IPS-20b (cell line): ENCODE measurements around the gene ARPC1A.
"Not testable (repeated sequence)": the region's sequence is repeated elsewhere in the genome, so short reads cannot be mapped to it uniquely, and the experiment has no call there.

ENCODE experiments used
- H3K27ac ChIP-seq: one replicate; pipeline ENCODE4 v1.5.1; 2013; ENCODE audit warnings: low read length
- H3K27me3 ChIP-seq: 2 replicates; pipeline ENCODE4 v1.6.1; 2013; ENCODE audit warnings: mild to moderate bottlenecking, low read length, inconsistent platforms; ENCODE audit not compliant: insufficient read depth
- H3K36me3 ChIP-seq: 2 replicates; pipeline ENCODE4 v1.6.1; 2013; ENCODE audit warnings: low read depth, mild to moderate bottlenecking, inconsistent platforms, low read length, moderate library complexity; ENCODE audit not compliant: insufficient read depth
- H3K4me1 ChIP-seq: 2 replicates; pipeline ENCODE4 v1.6.1; 2013; ENCODE audit warnings: mild to moderate bottlenecking, control low read depth, inconsistent platforms, low read length, moderate library complexity; ENCODE audit not compliant: insufficient read depth
- H3K4me3 ChIP-seq: 2 replicates; pipeline ENCODE4 v1.5.1; 2013; ENCODE audit warnings: mild to moderate bottlenecking, low read length, inconsistent platforms
- H3K9ac ChIP-seq: 2 replicates; pipeline ENCODE4 v1.6.1; 2013; ENCODE audit warnings: low read depth, mild to moderate bottlenecking, inconsistent platforms, low read length, moderate library complexity
- H3K9me3 ChIP-seq: 2 replicates; pipeline ENCODE4 v1.6.1; 2013; ENCODE audit warnings: mild to moderate bottlenecking, low read depth, low read length, inconsistent platforms; ENCODE audit not compliant: insufficient read depth

The ARPC1A gene

GRCh38 chr7:99324559-99324958 lies 1.1 kb upstream of the ARPC1A start:
- peak overlapping the region; percentile 84 for H3K4me3 ChIP-seq

GRCh38 chr7:99325001-99325493 lies 651 bp upstream of the ARPC1A start:
- Histone ChIP-seq H3K27me3 (no peaks in the 10 kb centered on the region), H3K36me3 (no peaks in the 10 kb centered on the region), H3K9ac (peak overlapping the region; percentile 93), H3K4me3 (peak overlapping the region; percentile 84), H3K4me1 (peaks cover 7% of the 10 kb centered on the region; the same call in 1 of the 2 replicates), H3K9me3 (no peaks in the 10 kb centered on the region), H3K27ac (peak overlapping the region; percentile 65)

More at GRCh38 chr7:99324559-99324958, 1.1 kb upstream of the ARPC1A start:
- H3K36me3 ChIP-seq, result no peaks in the 10 kb centered on the region
- H3K27me3 ChIP-seq, result no peaks in the 10 kb centered on the region
- no peaks in the 10 kb centered on the region for H3K9me3 ChIP-seq
- peaks cover 7% of the 10 kb centered on the region; the same call in 1 of the 2 replicates for H3K4me1 ChIP-seq
- H3K27ac ChIP-seq, result no peak overlapping the region
- peak overlapping the region; percentile 93; the same call in 1 of the 2 replicates for H3K9ac ChIP-seq

- no peaks in the 10 kb centered on the region; the same call in 1 of the 2 replicates for H3K4me1 ChIP-seq
- H3K27me3 ChIP-seq, result no peaks in the 10 kb centered on the region
- H3K4me3 ChIP-seq, result peak overlapping the region; percentile 84
- no peaks in the 10 kb centered on the region for H3K36me3 ChIP-seq
- peak overlapping the region; percentile 93 for H3K9ac ChIP-seq
- no peaks in the 10 kb centered on the region for H3K9me3 ChIP-seq
- no peak overlapping the region for H3K27ac ChIP-seq
Measured at GRCh38 chr7:99326408-99326782, 697 bp downstream of the ARPC1A start.

GRCh38 chr7:99330314-99330961 lies 4.7 kb downstream of the ARPC1A start:
- H3K27ac ChIP-seq, H3K4me3 ChIP-seq, H3K27me3 ChIP-seq, H3K9ac ChIP-seq, H3K9me3 ChIP-seq, H3K4me1 ChIP-seq: not testable (repeated sequence)
- H3K36me3 ChIP-seq, result peaks cover 16% of the 10 kb centered on the region

- no peaks in the 10 kb centered on the region for H3K9me3 ChIP-seq
- H3K9ac ChIP-seq, result no peak overlapping the region
- H3K36me3 ChIP-seq, result peaks cover 21% of the 10 kb centered on the region
- no peak overlapping the region for H3K4me3 ChIP-seq
- H3K4me1 ChIP-seq, result no peaks in the 10 kb centered on the region; the same call in 1 of the 2 replicates
- H3K27me3 ChIP-seq, result no peaks in the 10 kb centered on the region
- H3K27ac ChIP-seq, result no peak overlapping the region
Measured at GRCh38 chr7:99331002-99331401, 5.3 kb downstream of the ARPC1A start.

GRCh38 chr7:99339595-99339994 lies 13.9 kb downstream of the ARPC1A start:
- peaks cover 56% of the 10 kb centered on the region for H3K36me3 ChIP-seq

GRCh38 chr7:99340659-99341058 lies 15.0 kb downstream of the ARPC1A start:
- no peak overlapping the region for H3K4me3 ChIP-seq
- H3K27me3 ChIP-seq, result no peaks in the 10 kb centered on the region
- H3K36me3 ChIP-seq, result peaks cover 59% of the 10 kb centered on the region
- H3K27ac ChIP-seq, result no peak overlapping the region
- H3K9ac ChIP-seq, result no peak overlapping the region
- H3K4me1 ChIP-seq, result no peaks in the 10 kb centered on the region
- no peaks in the 10 kb centered on the region for H3K9me3 ChIP-seq

More at GRCh38 chr7:99339595-99339994, 13.9 kb downstream of the ARPC1A start:
- Histone ChIP-seq H3K9ac (no peak overlapping the region), H3K4me1 (no peaks in the 10 kb centered on the region), H3K27ac (no peak overlapping the region), H3K9me3 (no peaks in the 10 kb centered on the region), H3K4me3 (no peak overlapping the region), H3K27me3 (no peaks in the 10 kb centered on the region)

- Histone ChIP-seq H3K27me3 (no peaks in the 10 kb centered on the region), H3K4me3 (no peak overlapping the region), H3K27ac (no peak overlapping the region), H3K9ac (no peak overlapping the region), H3K36me3 (peaks cover 63% of the 10 kb centered on the region), H3K9me3 (no peaks in the 10 kb centered on the region), H3K4me1 (no peaks in the 10 kb centered on the region)
Measured at GRCh38 chr7:99344061-99344647, 18.5 kb downstream of the ARPC1A start.

GRCh38 chr7:99350641-99351040 lies 24.9 kb downstream of the ARPC1A start:
- H3K36me3 ChIP-seq, result peaks cover 53% of the 10 kb centered on the region
- H3K27me3 ChIP-seq, H3K27ac ChIP-seq, H3K4me3 ChIP-seq, H3K9me3 ChIP-seq, H3K4me1 ChIP-seq, H3K9ac ChIP-seq: not testable (repeated sequence)

- H3K27me3 ChIP-seq, result no peaks in the 10 kb centered on the region
- H3K9ac ChIP-seq, result no peak overlapping the region
- no peak overlapping the region for H3K27ac ChIP-seq
- H3K9me3 ChIP-seq, result no peaks in the 10 kb centered on the region
- H3K4me1 ChIP-seq, result no peaks in the 10 kb centered on the region
- H3K4me3 ChIP-seq, result no peak overlapping the region
- H3K36me3 ChIP-seq, result peaks cover 51% of the 10 kb centered on the region
Measured at GRCh38 chr7:99352247-99352646, 26.5 kb downstream of the ARPC1A start.

- H3K36me3 ChIP-seq, result peaks cover 56% of the 10 kb centered on the region
- no peak overlapping the region for H3K27ac ChIP-seq
- no peak overlapping the region for H3K9ac ChIP-seq
- H3K9me3 ChIP-seq, result no peaks in the 10 kb centered on the region
- no peak overlapping the region for H3K4me3 ChIP-seq
- no peaks in the 10 kb centered on the region for H3K27me3 ChIP-seq
- H3K4me1 ChIP-seq, result 0 out of 2 replicates have a peak, but pooled peaks cover 2% of the 10 kb centered on the region
Measured at GRCh38 chr7:99355098-99355497, 29.4 kb downstream of the ARPC1A start.
